ENCODE data around the gene ST3GAL3.

DNA sequence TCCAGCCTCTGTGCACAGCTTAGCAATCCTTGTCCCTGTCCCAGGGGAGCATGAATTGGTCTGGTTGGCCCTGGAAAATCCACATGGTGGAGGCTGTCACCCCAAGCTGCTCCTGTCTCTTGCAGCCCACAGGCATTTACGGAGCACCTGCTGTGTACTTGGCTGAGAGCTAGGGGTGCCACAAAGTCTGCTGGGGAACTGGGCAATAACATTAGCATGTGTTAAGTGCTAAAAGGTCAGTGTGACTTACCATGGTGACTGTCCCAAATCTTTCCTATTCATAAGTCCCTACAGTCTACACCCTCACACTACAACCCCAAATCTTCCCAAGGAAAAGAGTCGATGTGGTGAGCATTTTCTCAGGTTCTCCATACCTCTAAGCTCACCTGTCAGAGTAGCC is 172.7 kb downstream of the ST3GAL3 start:
- TF ChIP-seq, protein P1, sequence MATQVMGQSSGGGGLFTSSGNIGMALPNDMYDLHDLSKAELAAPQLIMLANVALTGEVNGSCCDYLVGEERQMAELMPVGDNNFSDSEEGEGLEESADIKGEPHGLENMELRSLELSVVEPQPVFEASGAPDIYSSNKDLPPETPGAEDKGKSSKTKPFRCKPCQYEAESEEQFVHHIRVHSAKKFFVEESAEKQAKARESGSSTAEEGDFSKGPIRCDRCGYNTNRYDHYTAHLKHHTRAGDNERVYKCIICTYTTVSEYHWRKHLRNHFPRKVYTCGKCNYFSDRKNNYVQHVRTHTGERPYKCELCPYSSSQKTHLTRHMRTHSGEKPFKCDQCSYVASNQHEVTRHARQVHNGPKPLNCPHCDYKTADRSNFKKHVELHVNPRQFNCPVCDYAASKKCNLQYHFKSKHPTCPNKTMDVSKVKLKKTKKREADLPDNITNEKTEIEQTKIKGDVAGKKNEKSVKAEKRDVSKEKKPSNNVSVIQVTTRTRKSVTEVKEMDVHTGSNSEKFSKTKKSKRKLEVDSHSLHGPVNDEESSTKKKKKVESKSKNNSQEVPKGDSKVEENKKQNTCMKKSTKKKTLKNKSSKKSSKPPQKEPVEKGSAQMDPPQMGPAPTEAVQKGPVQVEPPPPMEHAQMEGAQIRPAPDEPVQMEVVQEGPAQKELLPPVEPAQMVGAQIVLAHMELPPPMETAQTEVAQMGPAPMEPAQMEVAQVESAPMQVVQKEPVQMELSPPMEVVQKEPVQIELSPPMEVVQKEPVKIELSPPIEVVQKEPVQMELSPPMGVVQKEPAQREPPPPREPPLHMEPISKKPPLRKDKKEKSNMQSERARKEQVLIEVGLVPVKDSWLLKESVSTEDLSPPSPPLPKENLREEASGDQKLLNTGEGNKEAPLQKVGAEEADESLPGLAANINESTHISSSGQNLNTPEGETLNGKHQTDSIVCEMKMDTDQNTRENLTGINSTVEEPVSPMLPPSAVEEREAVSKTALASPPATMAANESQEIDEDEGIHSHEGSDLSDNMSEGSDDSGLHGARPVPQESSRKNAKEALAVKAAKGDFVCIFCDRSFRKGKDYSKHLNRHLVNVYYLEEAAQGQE (IDR thresholded peaks at IDR 0.05; ENCODE audit: insufficient read depth in 1 of 2, low read depth in 2 of 2, low read length in 1 of 2), result no peak
- TF ChIP-seq POLR2AphosphoS5 (IDR thresholded peaks at IDR 0.05; ENCODE audit: low read depth, low read length), result no peak
- TF ChIP-seq, protein P2, sequence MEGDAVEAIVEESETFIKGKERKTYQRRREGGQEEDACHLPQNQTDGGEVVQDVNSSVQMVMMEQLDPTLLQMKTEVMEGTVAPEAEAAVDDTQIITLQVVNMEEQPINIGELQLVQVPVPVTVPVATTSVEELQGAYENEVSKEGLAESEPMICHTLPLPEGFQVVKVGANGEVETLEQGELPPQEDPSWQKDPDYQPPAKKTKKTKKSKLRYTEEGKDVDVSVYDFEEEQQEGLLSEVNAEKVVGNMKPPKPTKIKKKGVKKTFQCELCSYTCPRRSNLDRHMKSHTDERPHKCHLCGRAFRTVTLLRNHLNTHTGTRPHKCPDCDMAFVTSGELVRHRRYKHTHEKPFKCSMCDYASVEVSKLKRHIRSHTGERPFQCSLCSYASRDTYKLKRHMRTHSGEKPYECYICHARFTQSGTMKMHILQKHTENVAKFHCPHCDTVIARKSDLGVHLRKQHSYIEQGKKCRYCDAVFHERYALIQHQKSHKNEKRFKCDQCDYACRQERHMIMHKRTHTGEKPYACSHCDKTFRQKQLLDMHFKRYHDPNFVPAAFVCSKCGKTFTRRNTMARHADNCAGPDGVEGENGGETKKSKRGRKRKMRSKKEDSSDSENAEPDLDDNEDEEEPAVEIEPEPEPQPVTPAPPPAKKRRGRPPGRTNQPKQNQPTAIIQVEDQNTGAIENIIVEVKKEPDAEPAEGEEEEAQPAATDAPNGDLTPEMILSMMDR (IDR thresholded peaks at IDR 0.05), result no peak
- TF ChIP-seq SIN3A (IDR thresholded peaks at IDR 0.05; ENCODE audit: borderline replicate concordance, insufficient read depth, low read depth, low read length), result no peak
- TF ChIP-seq TCF7L2 (IDR thresholded peaks at IDR 0.05; ENCODE audit: low read depth, low read length), result no peak
